H9 (cell line): ENCODE data around the gene FCHO1. TPM values are rescaled to one million over a fixed set of nuclear protein-coding genes. Genes with fewer than 3 reads are reported as not detected.

Experiments
- DNase-seq: peaks from one replicate; pipeline ENCODE4 v3.0.0-alpha.2; 2017
- H2AFZ ChIP-seq: one replicate; pipeline ENCODE4 v1.6.1; 2013; ENCODE audit warnings: mild to moderate bottlenecking, low read length, control low read depth, moderate library complexity
- H2AK5ac ChIP-seq: 2 replicates; pipeline ENCODE4 v1.6.1; 2013; ENCODE audit warnings: low read length, control low read depth, mixed read lengths; ENCODE audit not compliant: insufficient read length
- H2BK120ac ChIP-seq: one replicate; pipeline ENCODE4 v1.6.1; 2013; ENCODE audit warnings: low read depth, mild to moderate bottlenecking, low read length, control low read depth, inconsistent platforms; ENCODE audit not compliant: poor library complexity, severe bottlenecking
- H2BK12ac ChIP-seq: 2 replicates; pipeline ENCODE4 v1.6.1; 2013; ENCODE audit warnings: low read length, control low read depth, mixed read lengths, low read depth; ENCODE audit not compliant: insufficient read length
- H2BK15ac ChIP-seq: 2 replicates; pipeline ENCODE4 v1.6.1; 2013; ENCODE audit warnings: low read depth, low read length, control low read depth
- H2BK20ac ChIP-seq: one replicate; pipeline ENCODE4 v1.6.1; 2013; ENCODE audit warnings: low read depth, mild to moderate bottlenecking, low read length, control low read depth, inconsistent platforms; ENCODE audit not compliant: poor library complexity, severe bottlenecking
- H2BK5ac ChIP-seq: 2 replicates; pipeline ENCODE4 v1.6.1; 2013; ENCODE audit warnings: low read length, control low read depth, mixed read lengths; ENCODE audit not compliant: insufficient read length
- H3K14ac ChIP-seq: 2 replicates; pipeline ENCODE4 v1.6.1; 2013; ENCODE audit warnings: low read length, control low read depth; ENCODE audit not compliant: insufficient read depth
- H3K18ac ChIP-seq: 2 replicates; pipeline ENCODE4 v1.6.1; 2013; ENCODE audit warnings: low read depth, mild to moderate bottlenecking, mixed read lengths, low read length, control low read depth; ENCODE audit not compliant: insufficient read length
- H3K23ac ChIP-seq: 2 replicates; pipeline ENCODE4 v1.6.1; 2013; ENCODE audit warnings: low read length, control low read depth, mixed read lengths, low read depth; ENCODE audit not compliant: insufficient read length
- H3K23me2 ChIP-seq: 2 replicates; pipeline ENCODE4 v1.6.1; 2013; ENCODE audit warnings: low read depth, mild to moderate bottlenecking, mixed read lengths, low read length, control low read depth; ENCODE audit not compliant: insufficient read length, poor library complexity, severe bottlenecking
- H3K27ac ChIP-seq: 2 replicates; pipeline ENCODE4 v1.5.1; 2013; ENCODE audit warnings: low read length, control low read depth, mixed read lengths, low read depth; ENCODE audit not compliant: insufficient read length
- H3K27me3 ChIP-seq: 2 replicates; pipeline ENCODE4 v1.6.1; 2013; ENCODE audit warnings: low read length, control low read depth, inconsistent platforms; ENCODE audit not compliant: insufficient read depth
- H3K4ac ChIP-seq: 2 replicates; pipeline ENCODE4 v1.6.1; 2013; ENCODE audit warnings: low read depth, mild to moderate bottlenecking, control low read depth, inconsistent platforms, low read length, moderate library complexity
- H3K4me1 ChIP-seq: 2 replicates; pipeline ENCODE4 v1.6.1; 2013; ENCODE audit warnings: low read length, control low read depth, inconsistent platforms; ENCODE audit not compliant: insufficient read depth
- H3K4me2 ChIP-seq: 2 replicates; pipeline ENCODE4 v1.6.1; 2013; ENCODE audit warnings: low read length, control low read depth, mixed read lengths; ENCODE audit not compliant: insufficient read length, insufficient read depth
- H3K56ac ChIP-seq: 2 replicates; pipeline ENCODE4 v1.6.1; 2013; ENCODE audit warnings: low read depth, mild to moderate bottlenecking, mixed read lengths, low read length, control low read depth; ENCODE audit not compliant: insufficient read length
- H3K79me1 ChIP-seq: 2 replicates; pipeline ENCODE4 v1.6.1; 2013; ENCODE audit warnings: low read depth, mild to moderate bottlenecking, moderate library complexity, low read length, control low read depth, inconsistent platforms; ENCODE audit not compliant: insufficient read depth, poor library complexity, severe bottlenecking
- H3K79me2 ChIP-seq: 2 replicates; pipeline ENCODE4 v1.6.1; 2013; ENCODE audit warnings: low read length, control low read depth, inconsistent platforms; ENCODE audit not compliant: insufficient read depth
- H3K9ac ChIP-seq: 2 replicates; pipeline ENCODE4 v1.6.1; 2013; ENCODE audit warnings: low read length, control low read depth, mixed read lengths; ENCODE audit not compliant: insufficient read length; ENCODE audit errors: extremely low read depth
- H3K9me3 ChIP-seq: one replicate; pipeline ENCODE4 v1.6.1; 2013; ENCODE audit warnings: low read depth, low read length, inconsistent platforms; ENCODE audit not compliant: control insufficient read depth
- H3T11ph ChIP-seq: one replicate; pipeline ENCODE4 v1.6.1; 2013; ENCODE audit warnings: mild to moderate bottlenecking, low read length, control low read depth, inconsistent platforms
- H4K20me1 ChIP-seq: one replicate; pipeline ENCODE4 v1.6.1; 2013; ENCODE audit not compliant: control insufficient read depth, insufficient read length, insufficient read depth
- H4K5ac ChIP-seq: 2 replicates; pipeline ENCODE4 v1.6.1; 2013; ENCODE audit warnings: low read depth, mild to moderate bottlenecking, mixed read lengths, low read length, control low read depth; ENCODE audit not compliant: insufficient read length
- H4K8ac ChIP-seq: replicated peaks from 2 replicates; pipeline ENCODE4 v1.6.1; 2013; ENCODE audit warnings: low read length, control low read depth, mixed read lengths, low read depth; ENCODE audit not compliant: insufficient read length
- H4K91ac ChIP-seq: 2 replicates; pipeline ENCODE4 v1.6.1; 2013; ENCODE audit warnings: low read depth, mild to moderate bottlenecking, moderate library complexity, mixed read lengths, low read length, control low read depth; ENCODE audit not compliant: insufficient read length
- H3K27ac Mint-ChIP-seq, 3 experiments: 2 replicates in 2 of 3; 3 replicates in 1 of 3; pipeline ENCODE4 v1.8.0; 2020 to 2021; ENCODE audit warnings: mixed read lengths in 3 of 3, mild to moderate bottlenecking in 1 of 3, moderate library complexity in 1 of 3
- H3K27me3 Mint-ChIP-seq: 2 replicates; pipeline ENCODE4 v1.8.0; 2021; ENCODE audit warnings: low read depth, mild to moderate bottlenecking, moderate library complexity, mixed read lengths
- H3K36me3 Mint-ChIP-seq, 3 experiments: 2 replicates in 2 of 3; 3 replicates in 1 of 3; pipeline ENCODE4 v1.8.0; 2020 to 2021; ENCODE audit warnings: low read depth in 3 of 3, mixed read lengths in 3 of 3; ENCODE audit not compliant: insufficient read depth in 1 of 3
- H3K4me1 Mint-ChIP-seq, 2 experiments: 2 replicates each; pipeline ENCODE4 v1.8.0; 2020; ENCODE audit warnings: mixed read lengths in 2 of 2
- H3K4me3 Mint-ChIP-seq, 2 experiments: 2 replicates in 1 of 2; 3 replicates in 1 of 2; pipeline ENCODE4 v1.8.0; 2020 to 2021; ENCODE audit warnings: mild to moderate bottlenecking in 2 of 2, mixed read lengths in 2 of 2, moderate library complexity in 1 of 2
- H3K9me3 Mint-ChIP-seq, 2 experiments: 2 replicates in 1 of 2; 3 replicates in 1 of 2; pipeline ENCODE4 v1.8.0; 2020; ENCODE audit warnings: mild to moderate bottlenecking in 2 of 2, mixed read lengths in 2 of 2, moderate library complexity in 1 of 2
- CTCF ChIP-seq: fragments of 200-600 bp; sonication (generic); conservative IDR thresholded peaks from 3 replicates; pipeline ENCODE4 v1.8.0; 2021; ENCODE audit warnings: antibody characterized with exemption, mild to moderate bottlenecking
- WGBS: extraction: QIAGEN DNeasy Blood & Tissue Kit; methylation state at CpG from one replicate; pipeline ENCODE4 v1.1.7; 2013; ENCODE audit warnings: missing lambda C conversion rate, low lambda C conversion rate, mixed read lengths; ENCODE audit not compliant: insufficient read length; ENCODE audit errors: extremely low coverage; 5-methylcytosine and 5-hydroxymethylcytosine counted together
- total RNA-seq: library from RNA; stranded (reverse); gene quantifications from 2 replicates; pipeline ENCODE4 v1.2.1, GENCODE V29; 2021

FCHO1 gene
- total RNA-seq, 1 experiment from 2014 or later: 13.1 TPM

DNA sequence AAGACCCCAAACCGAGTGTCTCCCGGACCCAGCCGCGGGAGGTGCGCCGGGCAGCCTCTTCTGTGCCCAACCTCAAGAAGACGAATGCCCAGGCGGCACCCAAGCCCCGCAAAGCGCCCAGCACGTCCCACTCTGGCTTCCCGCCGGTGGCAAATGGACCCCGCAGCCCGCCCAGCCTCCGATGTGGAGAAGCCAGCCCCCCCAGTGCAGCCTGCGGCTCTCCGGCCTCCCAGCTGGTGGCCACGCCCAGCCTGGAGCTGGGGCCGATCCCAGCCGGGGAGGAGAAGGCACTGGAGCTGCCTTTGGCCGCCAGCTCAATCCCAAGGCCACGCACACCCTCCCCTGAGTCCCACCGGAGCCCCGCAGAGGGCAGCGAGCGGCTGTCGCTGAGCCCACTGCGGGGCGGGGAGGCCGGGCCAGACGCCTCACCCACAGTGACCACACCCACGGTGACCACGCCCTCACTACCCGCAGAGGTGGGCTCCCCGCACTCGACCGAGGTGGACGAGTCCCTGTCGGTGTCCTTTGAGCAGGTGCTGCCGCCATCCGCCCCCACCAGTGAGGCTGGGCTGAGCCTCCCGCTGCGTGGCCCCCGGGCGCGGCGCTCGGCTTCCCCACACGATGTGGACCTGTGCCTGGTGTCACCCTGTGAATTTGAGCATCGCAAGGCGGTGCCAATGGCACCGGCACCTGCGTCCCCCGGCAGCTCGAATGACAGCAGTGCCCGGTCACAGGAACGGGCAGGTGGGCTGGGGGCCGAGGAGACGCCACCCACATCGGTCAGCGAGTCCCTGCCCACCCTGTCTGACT lies 24.1 kb upstream of the FCHO1 start:
- Histone ChIP-seq H3K27ac (no peak overlapping the region), H3K4me1 (no peaks in the 10 kb centered on the region), H3K27me3 (no peaks in the 10 kb centered on the region), H2BK15ac (no peak overlapping the region), H3K14ac (no peak overlapping the region), H2AK5ac (no peak overlapping the region), H2BK12ac (no peak overlapping the region), H3K23ac (no peak overlapping the region), H4K20me1 (peaks cover 2% of the 10 kb centered on the region), H3K4me2 (no peak overlapping the region), H3T11ph (no peak overlapping the region), H2BK20ac (no peak overlapping the region), H2AFZ (no peak overlapping the region), H3K79me2 (no peaks in the 10 kb centered on the region), H3K18ac (no peak overlapping the region), H4K5ac (no peak overlapping the region), H3K9ac (no peak overlapping the region), H3K23me2 (no peaks in the 10 kb centered on the region), H3K4ac (no peak overlapping the region), H3K56ac (no peak overlapping the region), H4K91ac (no peak overlapping the region), H2BK120ac (no peak overlapping the region), H4K8ac (no peak overlapping the region), H3K9me3 (no peaks in the 10 kb centered on the region), H2BK5ac (no peak overlapping the region), H3K79me1 (no peaks in the 10 kb centered on the region)
- whole genome bisulfite sequencing: no CpG with 5 or more reads among the region's 62 CpGs
- DNase-seq: no peak
- no peak for TF ChIP-seq CTCF
- Mint-ChIP-seq H3K9me3 (no peaks in the 10 kb centered on the region), H3K4me3 (no peak overlapping the region), H3K27me3 (no peaks in the 10 kb centered on the region), H3K4me1 (peaks cover 0 to 2% of the 10 kb centered on the region in 2 experiments; a peak in 2 of 4 replicates), H3K36me3 (peaks cover 38 to 65% (median 65%) of the 10 kb centered on the region in 3 experiments), H3K27ac (no peak overlapping the region)
